C4-2B (cell line): ENCODE results near the gene RDH13.
A peak's percentile ranks its signal among the peaks of the same experiment; 100 is the strongest.

Experiments
- H3K27ac ChIP-seq: fragments of 450-650 bp; 2 replicates; pipeline ENCODE4 v1.5.1; 2017
- ZFX ChIP-seq: fragments of 450-650 bp; IDR thresholded peaks from 2 replicates; pipeline ENCODE4 v1.6.1; 2017
- TF ChIP-seq, protein P1 (sequence below): fragments of 450-650 bp; conservative IDR thresholded peaks from 2 replicates; pipeline ENCODE4 v1.5.1; 2017; ENCODE audit warnings: mild to moderate bottlenecking

RDH13 gene

DNA sequence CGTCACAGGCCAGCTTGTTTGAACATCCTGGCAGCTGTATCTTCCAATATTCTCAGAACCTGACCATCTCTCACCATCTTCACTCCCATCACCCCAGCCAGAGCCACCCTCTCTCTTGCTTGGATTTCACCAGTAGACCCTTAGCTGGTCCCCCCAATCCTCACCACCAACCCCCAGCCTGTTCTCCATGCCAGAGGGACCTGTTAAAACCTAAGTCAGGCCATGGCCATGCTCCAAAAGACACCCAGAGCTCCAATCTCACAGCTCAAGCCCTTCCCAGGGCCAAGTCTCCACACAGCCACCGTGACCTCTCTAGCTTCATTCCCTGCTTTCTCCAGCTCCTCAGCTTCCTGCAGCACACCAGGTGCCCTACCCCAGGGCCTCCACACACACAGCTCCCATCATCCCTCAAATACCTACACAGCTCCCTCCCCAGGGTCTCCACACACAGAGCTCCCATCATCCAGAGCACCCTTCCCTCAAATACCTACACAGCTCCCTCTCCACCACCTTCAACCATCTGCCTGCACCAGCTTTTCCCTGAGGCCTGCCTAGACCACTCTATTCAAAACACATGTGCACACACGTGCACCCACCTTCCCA lies 26.5 kb upstream of the RDH13 start:
- TF ChIP-seq, protein P1, sequence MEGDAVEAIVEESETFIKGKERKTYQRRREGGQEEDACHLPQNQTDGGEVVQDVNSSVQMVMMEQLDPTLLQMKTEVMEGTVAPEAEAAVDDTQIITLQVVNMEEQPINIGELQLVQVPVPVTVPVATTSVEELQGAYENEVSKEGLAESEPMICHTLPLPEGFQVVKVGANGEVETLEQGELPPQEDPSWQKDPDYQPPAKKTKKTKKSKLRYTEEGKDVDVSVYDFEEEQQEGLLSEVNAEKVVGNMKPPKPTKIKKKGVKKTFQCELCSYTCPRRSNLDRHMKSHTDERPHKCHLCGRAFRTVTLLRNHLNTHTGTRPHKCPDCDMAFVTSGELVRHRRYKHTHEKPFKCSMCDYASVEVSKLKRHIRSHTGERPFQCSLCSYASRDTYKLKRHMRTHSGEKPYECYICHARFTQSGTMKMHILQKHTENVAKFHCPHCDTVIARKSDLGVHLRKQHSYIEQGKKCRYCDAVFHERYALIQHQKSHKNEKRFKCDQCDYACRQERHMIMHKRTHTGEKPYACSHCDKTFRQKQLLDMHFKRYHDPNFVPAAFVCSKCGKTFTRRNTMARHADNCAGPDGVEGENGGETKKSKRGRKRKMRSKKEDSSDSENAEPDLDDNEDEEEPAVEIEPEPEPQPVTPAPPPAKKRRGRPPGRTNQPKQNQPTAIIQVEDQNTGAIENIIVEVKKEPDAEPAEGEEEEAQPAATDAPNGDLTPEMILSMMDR: no peak
- TF ChIP-seq ZFX: no peak
- no peak overlapping the region for H3K27ac ChIP-seq

DNA sequence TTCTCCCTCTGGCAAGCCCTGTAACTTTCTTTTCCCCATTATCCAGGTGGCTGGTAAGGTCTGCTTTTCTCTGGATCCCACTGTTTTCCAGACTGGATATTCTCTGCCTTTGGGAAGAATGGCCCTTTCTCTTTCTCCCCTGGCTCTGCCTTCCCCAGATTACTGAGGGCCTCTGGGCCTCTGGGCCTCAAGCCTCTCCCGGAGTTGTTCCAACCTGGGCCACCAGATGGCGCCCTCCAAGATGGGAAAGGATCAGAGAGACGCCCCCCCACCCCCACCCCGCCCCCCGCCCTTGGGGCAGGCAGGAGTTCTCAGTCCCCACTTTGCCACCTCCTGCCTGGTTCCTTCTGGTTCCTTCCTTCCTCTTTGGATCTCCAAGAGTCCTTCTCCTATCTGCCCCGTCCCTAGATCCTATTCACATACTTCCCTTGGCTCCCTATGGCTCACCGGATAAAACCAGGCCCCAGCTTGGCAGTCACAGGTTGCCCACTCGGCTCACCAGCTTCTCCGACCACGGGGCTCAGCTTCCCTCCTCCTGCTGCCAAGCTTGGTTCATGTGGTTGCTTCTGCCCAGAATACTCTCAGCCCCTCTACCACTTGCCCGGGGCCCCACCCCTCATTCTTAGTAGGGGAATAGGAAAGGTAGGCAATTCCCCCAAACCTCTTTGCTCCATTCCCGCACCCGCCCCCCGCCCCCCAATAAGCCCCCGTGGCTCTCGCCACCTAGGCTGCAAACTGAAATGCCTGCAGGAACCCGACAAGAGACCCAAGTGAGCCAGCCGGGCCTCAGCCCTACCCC lies 25.8 kb upstream of the RDH13 start:
- no peak overlapping the region for H3K27ac ChIP-seq
- TF ChIP-seq, protein P1: peak; percentile 89
- no peak for TF ChIP-seq ZFX

- TF ChIP-seq, protein P1: no peak
- no peak for TF ChIP-seq ZFX
- H3K27ac ChIP-seq: no peak overlapping the region
These were observed 25.1 kb upstream of the RDH13 start for GRCh38 chr19:55088021-55088451.

GRCh38 chr19:55087542-55087901 lies 24.6 kb upstream of the RDH13 start:
- H3K27ac ChIP-seq: no peak overlapping the region
- no peak for TF ChIP-seq ZFX
- TF ChIP-seq, protein P1: no peak

- no peak overlapping the region for H3K27ac ChIP-seq
- TF ChIP-seq, protein P1: no peak
- TF ChIP-seq ZFX: no peak
These were observed 24.0 kb upstream of the RDH13 start for GRCh38 chr19:55086730-55087541.

GRCh38 chr19:55085923-55086715 lies 23.2 kb upstream of the RDH13 start:
- TF ChIP-seq ZFX: no peak
- TF ChIP-seq, protein P1: no peak

More at GRCh38 chr19:55085923-55086715, 23.2 kb upstream of the RDH13 start:
- H3K27ac ChIP-seq: no peak overlapping the region
